AG08395 (cell line): ENCODE data around the gene ADD2.

Source experiments
- DNase-seq: peaks from one replicate; pipeline ENCODE4 v3.0.0; 2012; ENCODE audit warnings: mixed read lengths, low spot score

ADD2 gene

DNA sequence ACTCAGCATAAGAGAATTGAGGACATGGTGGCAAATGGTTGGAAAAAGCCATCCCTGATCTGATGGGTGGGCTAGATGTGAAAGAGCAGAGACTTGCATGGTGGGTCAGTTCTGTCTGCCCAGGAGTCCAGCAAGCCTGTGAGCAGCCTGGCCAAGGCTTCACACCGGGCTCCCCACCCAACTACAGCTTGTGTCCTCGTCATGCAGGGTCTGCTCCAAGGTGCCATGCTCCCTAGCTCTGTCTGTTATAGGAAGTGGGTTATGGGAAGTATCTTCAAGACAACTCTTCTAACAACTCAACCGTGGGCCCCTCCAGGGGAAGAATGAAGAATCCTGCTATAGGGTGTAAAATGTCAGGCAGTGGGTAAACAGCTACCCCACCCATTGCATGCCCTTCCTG, 97.4 kb downstream of the ADD2 start:
- DNase-seq = no peak

DNA sequence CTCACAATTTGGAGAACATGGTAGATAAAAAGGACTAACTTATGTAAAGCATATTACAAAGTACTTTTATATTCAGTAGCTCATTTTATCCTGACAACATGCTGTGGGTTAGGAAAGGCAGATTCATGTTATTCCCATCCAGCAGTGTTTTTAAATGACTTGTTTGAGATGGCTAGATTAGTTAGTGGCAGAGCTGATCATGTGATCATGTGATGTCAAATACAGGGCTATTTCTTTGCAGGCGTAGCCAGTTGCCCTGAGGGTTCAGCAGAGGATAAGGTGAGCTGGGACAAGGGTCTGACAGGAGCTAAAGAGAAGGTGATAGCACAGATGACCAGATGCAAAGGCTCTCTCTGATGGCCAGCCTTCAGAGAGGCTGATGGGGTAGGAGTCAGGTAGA, 97.8 kb downstream of the ADD2 start:
- DNase-seq = no peak

DNA sequence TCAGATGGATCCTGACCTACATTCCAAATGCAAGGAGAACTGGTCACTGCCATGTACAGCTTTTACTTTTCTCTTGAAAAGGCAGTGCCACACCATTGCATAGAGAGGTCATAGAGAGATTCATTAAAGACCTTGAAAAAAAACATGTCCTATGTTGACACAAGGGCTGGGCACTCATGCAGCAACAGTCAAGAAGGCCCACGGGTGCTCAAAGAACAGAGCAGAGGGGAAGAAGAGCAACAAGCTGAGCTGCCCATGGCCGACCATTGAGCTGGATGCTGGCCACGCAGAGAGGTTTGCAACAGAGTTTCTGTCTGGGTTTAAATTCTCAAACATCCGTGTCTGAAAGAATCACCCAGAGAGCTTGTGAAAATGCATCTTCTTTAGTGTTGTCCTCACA, 99.1 kb downstream of the ADD2 start:
- DNase-seq = no peak

DNA sequence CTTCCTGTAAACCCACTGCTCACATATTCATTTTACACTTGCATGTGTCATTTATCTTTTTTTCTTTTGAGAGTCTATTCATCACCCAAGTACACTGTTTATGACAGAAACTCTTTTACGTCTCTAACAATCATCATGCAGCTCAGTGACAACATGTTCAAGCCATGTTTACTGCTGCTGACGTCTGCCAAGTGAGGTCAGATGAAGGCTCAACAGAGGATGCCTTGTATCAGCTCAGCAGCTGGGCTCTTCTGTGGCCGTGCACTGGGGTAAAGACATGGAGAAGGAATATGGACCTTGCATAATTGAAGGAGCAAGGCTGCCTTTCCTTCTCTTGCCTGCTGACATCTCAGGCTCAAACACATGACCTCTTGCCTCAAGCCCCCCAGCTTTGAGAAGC, 99.6 kb downstream of the ADD2 start:
- DNase-seq = no peak

DNA sequence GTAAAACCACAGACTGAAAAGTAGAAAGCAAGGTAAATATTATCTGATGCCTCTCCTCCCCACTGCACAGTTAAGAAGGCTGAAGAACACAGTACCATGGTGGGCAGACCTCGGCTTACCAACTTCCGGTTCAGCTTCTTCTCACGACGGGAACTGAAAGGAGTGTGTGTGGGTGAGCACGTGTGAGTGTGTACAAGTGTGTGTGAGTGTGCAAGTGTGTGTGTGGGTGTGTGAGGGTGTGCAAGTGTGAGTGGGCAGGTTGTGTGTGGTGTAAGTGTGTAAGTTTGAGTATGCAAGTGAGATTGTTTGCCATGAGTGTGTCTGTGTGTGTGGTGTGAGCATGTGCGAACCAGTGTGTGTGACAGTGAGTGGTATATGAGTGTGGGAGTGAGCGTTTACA, 103.5 kb downstream of the ADD2 start:
- no peak for DNase-seq

DNA sequence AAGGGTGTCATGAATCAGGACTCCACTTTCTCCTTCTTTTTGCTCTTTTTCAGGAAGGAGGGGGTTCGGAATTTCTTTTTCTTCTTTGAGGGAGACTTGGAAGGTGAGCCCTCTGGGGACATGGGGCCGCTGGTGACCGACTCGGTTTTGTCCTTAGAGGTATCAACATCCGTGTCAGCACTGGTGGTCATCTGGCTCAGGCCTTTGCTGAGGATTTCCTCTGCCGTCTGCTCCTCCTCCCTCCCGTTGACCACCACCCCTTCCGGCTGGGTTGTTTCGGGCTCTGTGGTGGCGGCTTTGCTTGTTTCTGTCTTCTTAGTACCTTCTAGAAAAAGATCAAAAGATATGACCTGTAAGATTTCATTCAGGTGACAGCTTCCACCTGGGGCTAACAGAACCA, 104.6 kb downstream of the ADD2 start:
- DNase-seq = no peak

DNA sequence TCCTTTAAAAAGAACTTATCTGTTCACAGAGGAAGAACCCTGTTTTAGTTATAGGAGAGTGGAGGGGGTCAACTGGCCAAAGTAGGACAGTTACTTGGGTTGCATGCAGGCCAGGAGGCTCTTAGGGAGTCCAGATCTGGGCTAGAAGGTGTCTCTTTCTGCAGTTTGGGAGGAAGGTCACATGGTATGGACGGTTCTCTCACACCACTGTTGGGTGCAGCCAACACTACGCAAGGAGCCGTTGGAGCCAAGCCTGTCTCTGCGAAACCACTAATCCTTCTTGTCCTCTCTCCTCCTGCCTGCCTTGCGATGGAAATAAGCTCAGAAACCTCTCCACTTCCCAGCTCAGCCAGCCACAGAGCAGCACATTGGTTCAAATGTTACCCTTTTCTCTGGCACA, 108.4 kb downstream of the ADD2 start:
- no peak for DNase-seq

DNA sequence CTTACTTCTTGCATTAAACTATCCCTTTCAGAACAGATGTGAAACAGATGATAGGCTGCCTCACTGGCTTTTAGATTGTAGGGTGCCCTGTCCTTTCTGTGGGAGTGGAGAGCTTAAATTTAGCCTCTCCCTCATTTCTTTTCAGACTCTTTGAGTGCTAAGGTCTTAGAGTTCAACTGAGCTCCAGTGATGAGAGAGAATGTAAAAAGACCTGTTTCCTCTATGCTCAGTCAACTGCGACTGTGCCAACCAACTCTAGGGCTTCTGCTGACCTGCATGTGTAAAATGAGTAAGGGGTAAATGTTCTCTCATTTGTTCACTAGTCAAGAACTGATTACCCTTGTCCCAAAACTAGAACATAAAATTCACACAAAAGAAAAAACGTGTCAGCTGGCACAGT, 109.5 kb downstream of the ADD2 start:
- no peak for DNase-seq

DNA sequence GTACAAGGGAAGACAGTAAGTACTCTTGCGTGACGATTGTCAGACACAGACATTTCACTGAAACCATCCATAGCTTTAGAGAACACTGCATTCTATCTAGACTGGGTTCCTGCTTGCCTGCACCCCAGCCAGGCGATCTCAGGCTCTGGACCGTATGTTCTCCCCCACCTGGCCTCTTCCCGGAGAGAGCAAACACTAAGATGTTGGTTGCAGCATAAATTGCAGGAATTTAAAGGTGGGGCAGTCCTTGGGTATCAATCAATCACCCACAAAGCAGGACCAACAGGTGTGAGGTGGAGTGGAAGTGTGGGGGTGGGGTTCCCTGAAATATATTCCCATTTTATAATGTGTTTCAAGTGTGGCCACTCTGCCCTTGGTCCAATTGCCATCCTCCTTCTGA, 110.8 kb downstream of the ADD2 start:
- DNase-seq = no peak

DNA sequence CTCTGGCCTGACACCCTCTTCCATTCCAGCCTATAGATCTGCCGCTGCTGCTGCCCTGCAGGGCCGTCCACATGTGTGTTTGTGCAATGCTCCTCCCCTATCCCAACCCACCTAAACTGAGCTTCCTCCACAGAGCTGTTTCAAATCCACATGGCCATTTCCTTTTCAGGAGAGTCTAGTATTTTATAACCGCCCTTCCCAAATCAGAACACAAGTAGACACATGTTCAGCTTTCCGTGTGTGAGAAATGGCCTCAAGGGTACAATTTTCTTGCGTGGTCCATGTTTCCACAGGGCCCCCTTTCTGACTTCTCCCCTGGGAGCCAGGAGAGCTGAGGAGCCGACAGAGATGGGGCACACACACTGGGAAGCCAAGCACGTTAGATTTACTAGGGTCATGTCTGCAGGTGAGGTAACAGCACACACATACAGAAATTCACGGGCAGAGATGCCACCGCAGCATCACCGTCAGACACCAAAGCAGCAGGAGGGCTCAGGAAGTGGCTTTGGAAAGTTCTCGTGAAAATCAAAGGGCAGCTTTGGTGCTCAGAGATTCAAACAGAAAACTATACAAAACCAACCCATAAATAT, 111.5 kb downstream of the ADD2 start:
- no peak for DNase-seq

DNA sequence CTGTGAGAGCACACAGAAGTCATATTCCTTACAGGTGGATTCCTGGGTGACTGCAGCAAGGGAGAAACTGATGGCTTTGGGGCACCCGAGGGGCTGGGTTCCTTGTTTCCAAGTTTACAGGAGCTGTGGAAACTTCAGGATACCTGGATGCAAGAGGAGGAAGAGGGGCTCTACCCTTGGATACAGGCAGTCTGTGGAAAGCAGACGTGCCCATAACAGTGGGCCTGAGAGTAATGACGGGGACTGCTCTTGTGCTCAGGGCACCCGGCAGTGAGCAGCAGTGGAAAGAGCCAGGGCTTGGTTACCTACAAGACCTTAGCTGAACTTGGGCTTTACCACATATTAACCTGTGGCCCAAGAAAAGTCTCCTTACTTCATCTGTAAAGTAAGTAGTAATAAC, 112.2 kb downstream of the ADD2 start:
- no peak for DNase-seq

DNA sequence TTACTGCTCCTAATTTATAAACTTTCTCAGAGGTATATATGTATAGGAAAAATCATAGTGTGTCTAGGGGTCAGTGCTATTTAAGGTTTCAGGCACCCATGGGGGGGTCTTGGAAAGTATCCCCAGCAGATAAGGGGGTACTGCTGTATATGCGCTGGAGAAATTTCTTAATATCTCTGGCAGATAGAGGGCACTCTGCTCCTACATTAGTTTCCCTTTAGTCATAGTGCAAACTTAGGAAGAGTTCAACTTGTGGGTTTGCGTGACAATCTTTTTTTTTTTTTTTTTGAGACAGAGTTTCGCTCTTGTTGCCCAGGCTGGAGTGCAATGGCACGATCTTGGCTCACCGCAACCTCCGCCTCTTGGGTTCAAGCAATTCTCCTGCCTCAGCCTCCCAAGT, 112.8 kb downstream of the ADD2 start:
- peak; percentile 65 for DNase-seq

DNA sequence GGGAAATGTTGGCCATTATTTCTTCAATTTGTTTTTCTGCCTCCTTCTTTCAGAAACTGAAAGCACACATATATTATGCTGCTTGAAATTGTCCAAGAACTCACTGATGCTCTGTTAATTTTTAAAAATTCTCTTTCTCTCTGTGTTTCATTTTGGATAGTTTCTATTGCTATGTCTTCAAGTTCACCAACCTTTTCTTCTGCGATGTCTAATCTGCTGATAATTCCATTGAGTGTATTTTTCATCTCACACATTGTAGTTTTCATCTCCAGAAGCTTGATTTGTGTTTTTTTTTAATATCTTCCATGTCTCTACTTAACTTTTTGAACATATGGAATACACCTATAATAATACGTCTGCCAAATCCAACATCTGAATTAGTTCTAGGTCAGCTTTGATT, 116.3 kb downstream of the ADD2 start:
- DNase-seq = no peak

DNA sequence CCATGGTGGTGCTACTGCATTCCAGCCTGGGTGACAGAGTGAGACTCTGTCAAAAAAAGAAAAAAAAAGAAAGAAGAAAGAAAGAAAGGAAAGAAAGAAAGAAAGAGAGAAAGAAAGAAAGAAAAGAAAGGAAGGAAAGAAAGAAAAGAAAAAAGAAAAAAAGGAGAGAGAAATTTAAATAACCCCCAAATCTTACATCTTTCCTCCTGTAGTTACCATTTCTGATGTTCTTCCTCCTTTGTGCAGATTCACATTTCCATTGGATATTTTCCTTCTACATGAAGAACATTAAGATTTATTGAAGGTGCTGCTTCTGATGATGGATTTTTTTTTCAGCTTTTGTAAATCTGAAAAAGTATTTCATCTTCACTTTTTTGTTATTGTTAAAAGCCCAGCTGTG, 117.0 kb downstream of the ADD2 start:
- DNase-seq = no peak

DNA sequence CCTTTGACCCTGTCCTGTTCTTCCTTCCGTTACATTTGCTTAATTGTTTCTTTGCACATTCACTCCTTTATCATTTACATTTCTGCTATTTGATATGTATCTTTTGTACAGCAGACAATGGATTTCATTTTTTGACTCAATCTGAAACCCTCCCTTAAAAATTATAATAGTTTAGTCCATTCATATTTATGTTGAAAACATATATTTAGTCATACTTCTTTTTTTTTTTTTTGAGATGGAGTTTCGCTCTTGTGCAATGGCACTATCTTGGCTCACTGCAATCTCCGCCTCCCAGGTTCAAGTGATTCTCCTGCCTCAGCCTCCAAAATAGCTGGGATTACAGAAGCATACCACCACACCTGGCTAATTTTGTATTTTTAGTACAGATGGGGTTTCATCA, 119.0 kb downstream of the ADD2 start:
- DNase-seq = no peak

DNA sequence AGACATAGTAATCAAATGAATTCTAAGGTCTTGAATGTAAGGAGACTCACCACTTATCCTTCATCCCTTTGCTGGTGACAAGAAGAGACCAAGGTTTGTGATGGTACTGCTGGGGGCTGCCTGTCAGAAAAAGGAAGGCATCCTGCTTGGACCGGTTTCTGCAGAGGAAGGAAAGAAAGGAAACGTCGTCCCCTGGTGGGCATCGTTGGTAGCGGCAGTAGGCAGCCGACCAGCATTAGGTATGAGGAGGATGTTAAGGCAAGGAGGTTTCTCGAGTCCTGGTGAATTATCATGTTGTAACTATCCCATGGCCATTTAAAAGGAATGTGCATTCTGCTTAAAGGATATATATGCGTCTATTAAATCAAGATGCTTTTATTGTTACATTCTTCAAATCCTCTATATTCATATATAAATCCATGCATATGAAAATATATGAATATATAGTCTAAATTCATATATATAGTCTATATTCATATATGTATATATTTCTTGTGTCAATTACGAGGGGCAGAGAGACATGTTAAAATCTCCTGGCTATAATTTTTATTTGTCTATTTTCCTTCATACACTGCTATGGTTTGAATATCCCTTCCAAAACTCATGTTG, 120.0 kb downstream of the ADD2 start:
- DNase-seq = peak; percentile 73

DNA sequence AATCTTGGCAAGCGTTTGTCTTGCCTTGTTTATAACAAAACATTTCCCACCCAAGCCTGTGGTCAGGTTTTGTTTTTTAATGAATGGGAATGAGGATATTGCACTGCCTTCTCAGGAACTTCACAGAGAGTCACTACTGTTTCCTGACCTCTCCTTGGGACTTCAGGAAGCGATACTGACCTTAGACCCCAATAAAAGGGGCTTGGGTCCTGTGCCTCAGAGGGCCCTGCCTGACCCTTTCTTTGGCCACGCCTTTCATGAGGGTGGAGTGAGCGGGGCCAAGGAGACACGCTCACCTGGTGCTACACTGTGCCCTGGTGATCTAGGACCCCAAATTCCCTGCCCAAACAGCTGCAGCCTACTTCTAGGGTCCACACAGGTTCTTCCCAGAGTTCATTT, 121.6 kb downstream of the ADD2 start:
- DNase-seq = no peak

DNA sequence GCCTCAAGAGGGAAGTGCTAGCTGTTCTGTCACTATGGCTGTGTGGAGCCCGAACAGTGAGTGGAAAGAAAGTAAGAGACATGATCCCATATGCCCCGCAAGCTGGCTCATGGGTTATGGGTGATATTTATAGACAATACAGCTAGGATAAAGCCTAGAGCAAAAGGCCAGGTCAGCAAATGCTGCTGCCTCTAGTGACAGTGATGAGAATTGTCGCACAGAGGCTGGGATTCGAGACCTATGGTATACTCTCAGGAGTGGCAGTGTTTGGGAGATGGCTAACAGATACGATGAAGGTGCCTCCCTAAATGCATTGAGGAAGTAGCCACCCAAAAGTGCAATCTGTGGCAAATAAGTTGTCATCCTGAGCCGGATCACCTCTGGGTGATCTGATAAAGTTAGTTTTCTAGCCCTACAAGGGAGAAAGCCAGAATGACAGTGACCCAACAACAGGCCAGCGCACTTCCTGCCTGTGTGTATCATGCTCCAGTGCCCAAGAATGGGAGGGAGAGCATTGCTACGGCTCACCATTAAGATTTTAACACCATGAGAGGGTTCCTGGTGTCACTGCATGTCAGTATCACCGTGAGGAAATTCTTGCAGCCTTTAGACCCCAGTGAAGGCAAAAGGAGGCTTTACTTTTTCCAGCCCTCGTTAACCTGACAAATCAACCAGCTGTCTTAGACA, 122.1 kb downstream of the ADD2 start:
- peak; percentile 22 for DNase-seq

DNA sequence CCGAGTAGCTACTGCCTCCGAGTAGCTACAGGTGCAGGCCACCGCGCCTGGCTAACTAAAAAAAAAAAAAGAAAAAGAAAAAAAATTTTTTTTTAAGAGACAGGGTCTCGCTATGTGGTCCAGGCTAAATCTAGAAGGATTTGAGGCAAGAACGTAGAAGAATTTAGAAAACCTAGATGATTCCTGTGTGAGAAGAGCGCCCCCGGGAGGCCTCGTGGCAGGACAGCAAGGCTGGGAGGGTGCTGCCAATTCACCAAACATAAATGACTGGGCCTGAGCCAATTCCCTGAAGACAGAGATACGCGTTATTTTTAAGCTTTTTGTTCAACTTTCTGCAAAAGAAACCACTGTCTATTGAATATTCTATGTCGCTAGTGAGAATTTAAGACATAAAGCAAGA, 124.3 kb downstream of the ADD2 start:
- DNase-seq = peak; percentile 26

DNA sequence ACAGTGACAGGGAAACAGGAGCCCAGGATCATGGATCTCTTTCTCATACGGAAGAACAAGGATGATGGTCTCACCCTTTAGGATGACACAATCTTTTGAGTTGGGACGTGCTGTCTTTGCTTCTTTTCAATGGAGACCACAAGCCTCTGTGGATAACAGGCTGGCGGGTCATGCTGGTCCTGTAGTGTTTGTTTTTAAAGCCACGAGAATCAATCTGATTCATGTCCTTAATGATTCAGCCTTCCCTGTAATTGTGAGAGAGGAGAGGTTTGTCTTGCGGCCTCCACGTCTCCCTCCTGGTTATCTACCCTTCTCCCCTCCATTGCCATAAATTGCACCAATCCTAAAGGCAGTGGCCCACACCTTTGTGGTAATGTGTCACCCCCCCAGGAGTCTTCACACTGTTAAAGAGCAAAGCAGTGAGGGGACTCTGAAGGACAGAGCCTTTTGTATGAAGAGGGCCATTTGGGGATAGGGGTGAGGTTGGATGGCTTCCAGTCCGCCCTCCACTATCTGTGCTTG, 126.7 kb downstream of the ADD2 start:
- DNase-seq = no peak

DNA sequence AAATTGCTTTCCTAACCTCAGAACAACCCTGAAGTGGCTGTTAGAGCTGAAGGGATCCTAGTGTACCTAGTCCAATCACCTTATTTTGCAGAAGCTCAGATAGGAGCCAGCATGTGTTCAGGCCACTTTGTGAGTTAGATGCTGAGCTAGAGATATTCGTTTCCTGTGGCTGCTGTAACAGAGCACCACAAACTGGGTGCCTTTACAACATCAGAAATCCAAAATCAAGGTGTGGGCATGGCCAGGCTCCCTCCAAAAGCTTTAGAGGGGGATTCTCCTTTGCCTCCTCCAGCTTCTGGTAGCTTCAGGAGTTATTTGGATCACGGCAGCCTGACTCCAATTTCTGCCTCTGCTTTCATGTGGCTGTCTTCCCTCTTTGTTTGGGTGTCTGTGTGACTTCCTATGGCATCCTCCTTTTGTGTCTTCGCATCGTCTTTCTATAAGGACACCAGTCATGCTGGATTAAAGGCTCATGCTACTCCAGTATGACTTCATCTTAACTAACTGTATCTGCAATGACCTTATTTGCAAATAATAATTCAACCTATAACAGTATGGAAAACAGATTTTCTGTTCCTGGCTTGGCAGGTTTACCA, 128.1 kb downstream of the ADD2 start:
- no peak for DNase-seq

DNA sequence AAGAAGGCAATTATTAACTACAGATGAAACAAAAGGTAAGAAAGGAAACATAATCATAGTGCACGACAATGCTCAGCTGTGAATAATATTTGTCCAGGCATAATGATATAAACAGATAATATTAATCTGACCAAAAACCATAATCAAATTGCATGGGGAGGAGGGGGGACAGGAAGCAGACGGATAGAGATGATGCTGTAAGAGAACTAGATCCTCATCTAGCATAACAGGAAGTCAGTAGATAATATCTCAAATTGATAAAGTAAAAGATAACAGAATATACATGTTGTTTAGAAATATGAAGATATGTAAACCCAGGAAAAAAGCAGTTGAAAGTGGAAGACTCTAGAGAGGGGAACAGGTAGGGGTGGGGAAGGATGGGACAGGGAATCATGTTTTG, 129.4 kb downstream of the ADD2 start:
- DNase-seq = no peak

DNA sequence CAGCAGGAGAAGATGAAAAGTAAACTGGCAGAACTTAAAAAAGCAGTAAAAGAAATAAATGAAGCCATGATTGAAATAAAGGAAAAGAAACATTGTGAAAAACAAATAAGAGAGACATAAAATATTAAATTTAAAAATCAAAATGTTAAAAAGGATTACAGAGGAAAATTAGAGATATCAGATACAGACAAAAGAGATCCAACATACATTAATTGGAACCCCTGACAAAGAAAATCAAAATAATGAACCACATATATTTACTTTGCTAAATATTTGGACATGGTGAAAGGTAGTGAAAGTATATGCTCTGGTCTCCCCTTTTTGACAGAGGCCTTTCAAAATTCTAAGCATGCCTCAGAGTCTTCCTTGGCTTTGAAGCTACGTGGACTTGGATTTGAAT, 134.5 kb downstream of the ADD2 start:
- DNase-seq = no peak
